GM19372 (cell line): ENCODE measurements around the gene SYF2.
"Not testable (repeated sequence)": the region's sequence is repeated elsewhere in the genome, so short reads cannot be mapped to it uniquely, and the experiment has no call there.

Source experiments
- ATAC-seq: cut with Tn5 transposase; IDR thresholded peaks from one replicate; pipeline ENCODE4 v1.9.1; 2021; ENCODE audit warnings: mild to moderate bottlenecking, low read depth, moderate library complexity; ENCODE audit not compliant: unreplicated experiment

SYF2 gene

DNA sequence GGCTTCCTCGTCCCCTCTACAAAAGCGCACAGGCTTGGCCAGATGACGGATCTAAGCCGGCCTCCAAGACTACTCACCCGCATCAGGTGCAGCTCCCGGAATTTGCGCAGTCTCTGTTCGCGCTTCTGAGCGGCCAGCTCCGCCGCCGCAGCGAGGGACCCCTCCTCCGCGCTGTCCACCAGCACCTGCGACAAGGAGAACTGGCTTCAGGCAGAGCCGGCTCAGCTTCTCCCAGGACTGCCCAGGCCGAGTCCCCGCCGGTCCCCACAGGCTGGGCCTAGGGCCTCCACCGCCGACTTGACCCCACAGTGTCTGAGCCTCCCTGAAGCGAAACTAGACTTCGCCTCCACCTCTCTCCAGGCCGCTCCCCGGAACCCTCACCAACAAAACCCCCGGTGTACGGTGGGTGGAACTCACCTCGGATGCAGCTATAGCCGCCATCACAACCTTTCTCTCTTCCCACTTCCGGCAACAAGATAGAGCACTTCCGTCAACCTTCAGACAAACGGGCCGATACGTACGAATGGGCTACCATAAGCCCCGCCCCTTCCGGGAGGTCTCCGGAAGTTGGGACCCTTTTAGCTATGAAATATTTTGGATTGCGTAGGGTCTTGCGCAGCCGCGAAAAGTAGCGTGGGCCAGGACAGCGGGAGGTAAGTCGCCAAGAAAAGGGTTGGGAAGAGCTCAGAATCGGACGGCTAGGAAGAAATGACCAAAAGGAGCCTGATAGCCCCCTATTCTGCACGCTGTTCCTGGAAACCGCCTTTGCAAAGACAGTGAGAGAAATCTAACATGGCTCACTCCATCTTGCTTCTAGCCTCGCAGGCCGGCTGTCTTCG, at the start of gene SYF2:
SYF2 (minus strand) TSS at position 476 of the 839 bp plus-strand sequence; CDS start at position 441, 35 bp downstream.
- peak; percentile 67 for ATAC-seq

GRCh38 chr1:25279693-25280111, 47.4 kb upstream of the SYF2 start:
- ATAC-seq, result not testable (repeated sequence)

DNA sequence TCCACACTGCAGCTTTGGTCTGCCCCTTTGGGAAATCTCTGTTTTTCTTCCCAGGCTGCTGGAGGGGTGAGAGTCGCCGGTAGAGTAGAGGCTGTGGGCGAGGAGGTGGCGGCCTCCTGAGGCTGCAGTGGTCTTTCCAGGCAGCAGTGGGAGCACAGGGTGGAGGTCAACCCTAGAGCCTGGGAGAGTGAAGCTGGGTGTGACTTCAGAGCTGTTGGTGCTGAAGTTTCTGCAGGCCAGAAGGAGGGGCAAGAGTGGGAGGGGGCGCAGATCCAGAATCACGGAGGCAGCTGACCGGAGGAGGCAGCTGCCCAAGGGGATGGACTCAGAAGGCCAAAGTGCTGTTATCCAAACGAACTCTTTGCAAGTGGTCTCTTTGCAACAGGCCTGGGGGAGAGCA, 46.5 kb upstream of the SYF2 start:
- not testable (repeated sequence) for ATAC-seq

- ATAC-seq, result not testable (repeated sequence)
These were observed 46.1 kb upstream of the SYF2 start for GRCh38 chr1:25278358-25278757.

DNA sequence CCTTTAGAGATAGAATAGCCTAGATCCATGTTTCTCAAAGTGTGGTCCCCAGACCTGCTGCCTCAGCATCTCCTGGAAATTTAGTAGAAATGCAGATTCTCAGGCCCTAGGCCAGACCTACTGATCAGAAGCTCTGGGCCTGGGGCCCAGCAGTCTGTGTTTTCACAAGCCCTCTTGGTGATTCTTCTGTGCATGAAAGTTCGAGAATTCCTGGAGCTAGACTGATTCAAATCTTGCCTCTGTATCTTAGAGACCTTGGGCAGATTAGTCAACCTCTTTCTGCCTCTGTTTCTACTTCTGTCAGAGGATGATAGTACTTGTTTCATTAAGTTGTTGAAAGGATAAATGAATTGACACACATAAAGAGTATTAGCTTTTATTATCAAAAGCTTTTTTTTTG, 45.0 kb upstream of the SYF2 start:
- not testable (repeated sequence) for ATAC-seq

DNA sequence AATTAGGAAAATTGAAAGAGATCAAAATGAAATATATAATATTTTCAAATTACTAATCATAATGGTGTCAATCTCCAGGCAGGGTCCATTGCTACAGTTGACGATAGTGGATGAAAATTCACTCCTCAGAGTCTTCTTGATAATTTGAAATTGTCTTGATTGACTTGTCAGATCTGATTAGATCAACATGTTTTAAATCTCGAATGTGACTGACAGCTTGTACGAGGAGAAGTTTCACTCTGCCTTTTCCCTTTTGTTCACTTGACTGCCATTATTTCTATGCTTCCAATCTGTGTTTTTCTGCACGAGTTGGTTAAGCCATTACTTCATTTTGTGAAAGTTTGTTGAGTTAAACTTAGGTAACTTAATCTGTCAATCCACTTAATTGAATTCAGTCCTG, 43.3 kb upstream of the SYF2 start:
- not testable (repeated sequence) for ATAC-seq

DNA sequence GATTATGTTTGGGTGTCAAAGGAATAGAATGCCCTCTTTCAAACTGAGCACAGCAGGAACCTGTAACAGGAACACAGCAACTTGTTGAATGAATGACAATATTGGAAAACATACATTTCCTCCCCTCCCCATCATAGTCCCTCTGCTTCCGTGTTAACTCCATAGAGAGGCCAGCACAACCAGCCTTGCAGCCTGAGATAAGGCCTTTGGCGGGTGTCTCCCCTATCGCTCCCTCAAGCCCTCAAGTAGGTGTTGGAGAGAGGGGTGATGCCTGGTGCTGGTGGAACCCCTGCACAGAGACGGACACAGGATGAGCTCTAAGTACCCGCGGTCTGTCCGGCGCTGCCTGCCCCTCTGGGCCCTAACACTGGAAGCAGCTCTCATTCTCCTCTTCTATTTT, 39.9 kb upstream of the SYF2 start, which contains the start of gene RHD:
RHD (plus strand) TSS at position 272 of the 400 bp plus-strand sequence; CDS start at position 311, 39 bp downstream.
- not testable (repeated sequence) for ATAC-seq

- not testable (repeated sequence) for ATAC-seq
These were observed 36.0 kb upstream of the SYF2 start for GRCh38 chr1:25268143-25268760.

DNA sequence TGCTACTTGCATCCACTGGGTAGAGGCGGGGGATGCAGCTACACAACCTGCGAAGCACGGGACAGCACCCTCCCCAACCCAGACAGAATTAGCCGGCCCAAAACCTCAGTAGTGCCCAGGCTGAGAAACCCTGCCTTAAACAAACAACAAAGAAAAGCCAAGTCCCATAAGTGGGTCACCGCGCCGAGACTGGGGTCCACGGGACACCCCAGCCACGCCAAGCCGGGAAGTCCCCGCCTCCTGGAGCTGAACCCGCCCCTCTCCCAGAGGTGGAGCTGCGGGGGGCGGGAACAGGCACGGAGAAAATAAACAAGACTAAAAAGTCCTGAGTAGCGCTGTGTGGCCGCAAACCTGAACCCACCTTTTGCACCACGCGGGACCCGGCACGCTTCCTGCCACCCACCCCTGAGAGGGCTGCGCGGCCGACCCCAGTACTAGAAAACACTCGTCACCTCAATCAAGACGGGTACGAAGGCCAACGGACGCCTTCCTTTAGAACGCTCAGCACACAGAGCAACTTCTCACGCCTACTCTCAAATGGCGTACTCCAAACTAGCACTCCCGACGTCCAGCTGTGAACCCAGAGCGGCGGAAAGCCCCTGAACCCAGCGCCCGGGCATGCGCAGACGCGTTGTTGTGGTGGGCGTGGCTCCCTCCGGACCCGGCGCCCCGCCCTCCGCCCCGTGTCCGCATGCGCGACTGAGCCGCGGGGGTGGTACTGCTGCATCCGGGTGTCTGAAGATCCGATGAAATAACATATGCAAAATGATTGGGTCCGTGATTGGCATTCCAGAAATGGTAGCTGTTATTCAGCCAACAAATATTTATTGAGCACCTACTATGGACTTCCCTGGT, 35.2 kb upstream of the SYF2 start:
- peak; percentile 81 for ATAC-seq

- ATAC-seq, result not testable (repeated sequence)
These were observed 34.4 kb upstream of the SYF2 start for GRCh38 chr1:25266554-25267287.

- not testable (repeated sequence) for ATAC-seq
These were observed 28.0 kb upstream of the SYF2 start for GRCh38 chr1:25260336-25260735.

GRCh38 chr1:25259813-25260212, 27.5 kb upstream of the SYF2 start:
- not testable (repeated sequence) for ATAC-seq

DNA sequence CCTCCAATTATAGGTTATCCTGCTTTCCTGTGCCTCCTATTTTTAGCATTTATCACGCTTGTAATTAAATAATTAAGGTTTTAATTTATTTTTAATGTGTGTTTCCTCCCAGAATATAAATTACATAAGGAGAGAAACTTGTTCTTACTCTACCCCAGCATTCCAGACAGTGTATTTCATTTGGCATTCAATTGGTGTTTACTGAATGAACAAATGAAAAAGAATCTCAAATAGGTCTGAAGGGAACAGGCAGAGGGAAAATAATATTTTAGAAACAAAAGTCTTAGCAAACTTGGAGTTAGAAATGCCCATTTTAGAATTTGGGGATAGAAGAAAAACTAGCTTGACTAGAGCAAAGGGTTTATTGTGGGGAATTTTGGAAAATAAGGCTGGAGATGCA, 24.9 kb upstream of the SYF2 start:
- ATAC-seq, result no peak

- no peak for ATAC-seq
These were observed 24.3 kb upstream of the SYF2 start for GRCh38 chr1:25256578-25256965.

GRCh38 chr1:25255706-25256577, 23.6 kb upstream of the SYF2 start:
- no peak for ATAC-seq

- ATAC-seq, result no peak
These were observed 21.6 kb upstream of the SYF2 start for GRCh38 chr1:25253911-25254310.

- no peak for ATAC-seq
These were observed 15.8 kb upstream of the SYF2 start for GRCh38 chr1:25247829-25248754.
